ENCODE data around the gene ARHGDIA. TPM values are rescaled to one million over a fixed set of nuclear protein-coding genes. Genes with fewer than 3 reads are reported as not detected.

The ARHGDIA gene
- total and polyA plus RNA-seq, 8 donors, result 99.5 to 225 (median 160) TPM

- peaks cover 0 to 7% (median 7%) of the 10 kb centered on the region in 3 donors for H3K36me3 ChIP-seq
- H3K9me3 ChIP-seq, result no peaks in the 10 kb centered on the region
- no peaks in the 10 kb centered on the region for H3K27me3 ChIP-seq
- DNase-seq (peak in 1 of 6 donors; percentile 53), FAIRE-seq (no peak), ATAC-seq (no peak)
- peaks cover 0 to 13% (median 3%) of the 10 kb centered on the region in 3 donors for H3K4me1 ChIP-seq
- H3K27ac ChIP-seq, result no peak overlapping the region
- WGBS, 2 donors, result 49 to 54% methylated on average over 17 of the region's 17 CpGs
- no peak overlapping the region for H3K4me3 ChIP-seq
- TF ChIP-seq CTCF (IDR thresholded peaks at IDR 0.05), result no peak
- intact Hi-C loops (cut with DNase I), result no loop called here
Measured at GRCh38 chr17:81838753-81839255, 32.3 kb downstream of the ARHGDIA start.

- Histone ChIP-seq H3K4me3 (no peak overlapping the region), H3K4me1 (peaks cover 0 to 7% (median 5%) of the 10 kb centered on the region in 3 donors), H3K27me3 (no peaks in the 10 kb centered on the region), H3K36me3 (no peaks in the 10 kb centered on the region), H3K27ac (no peak overlapping the region), H3K9me3 (no peaks in the 10 kb centered on the region)
- no peak for TF ChIP-seq CTCF (IDR thresholded peaks at IDR 0.05)
- 72 to 77% methylated on average over 9 of the region's 9 CpGs for WGBS, 2 donors
- ATAC-seq (no peak), FAIRE-seq (no peak), DNase-seq (no peak)
- intact Hi-C loops (cut with DNase I), result no loop called here
Measured at GRCh38 chr17:81837641-81838040, 33.5 kb downstream of the ARHGDIA start.

- TF ChIP-seq CTCF (IDR thresholded peaks at IDR 0.05), result no peak
- Histone ChIP-seq H3K4me3 (peak within 1 kb of the TSS in 3 of 4 donors; percentile 52 to 81 (median 61)), H3K27me3 (no peaks in the 10 kb centered on the region), H3K36me3 (no peaks in the 10 kb centered on the region), H3K9me3 (no peaks in the 10 kb centered on the region), H3K27ac (peak within 1 kb of the TSS; percentile 83 to 95 (median 85)), H3K4me1 (peaks cover 4 to 9% (median 7%) of the 10 kb centered on the region in 3 donors)
- intact Hi-C loops (cut with DNase I), result no loop called here
- FAIRE-seq (no peak), DNase-seq (peak in 2 of 6 donors; percentile 16 to 59), ATAC-seq (no peak)
- WGBS, 2 donors, result 90 to 93% methylated on average over 26 of the region's 26 CpGs
Measured at GRCh38 chr17:81834831-81835267, 36.3 kb downstream of the ARHGDIA start, which contains the start of gene PPP1R27. Gene PPP1R27 (minus strand): TSS chr17:81835050. CDS start chr17:81834953, 97 bp downstream.

- 84 to 86% methylated on average over 31 of the region's 31 CpGs for WGBS, 2 donors
- Histone ChIP-seq H3K27ac (peak overlapping the region; percentile 83 to 95 (median 85)), H3K36me3 (no peaks in the 10 kb centered on the region), H3K9me3 (no peaks in the 10 kb centered on the region), H3K4me3 (peak overlapping the region; percentile 42 to 81 (median 56)), H3K27me3 (no peaks in the 10 kb centered on the region), H3K4me1 (peaks cover 4 to 9% (median 7%) of the 10 kb centered on the region in 3 donors)
- DNase-seq (peak in 3 of 6 donors; percentile 34 to 64 (median 43)), ATAC-seq (no peak), FAIRE-seq (no peak)
- no peak for TF ChIP-seq CTCF (IDR thresholded peaks at IDR 0.05)
- intact Hi-C loops (cut with DNase I), result no loop called here
Measured at GRCh38 chr17:81833921-81834830, 37.0 kb downstream of the ARHGDIA start.
